ENCODE measurements around the gene CCSER1.

CCSER1 gene

GRCh38 chr4:90120037-90120436 is 7.2 kb upstream of the CCSER1 start:
- Mint-ChIP-seq H3K27ac (no peak overlapping the region), H3K4me1 (ENCODE audit: low read depth) (no peaks in the 10 kb centered on the region), H3K4me3 (no peak overlapping the region), H3K9me3 (no peaks in the 10 kb centered on the region), H3K27me3 (peaks cover 18% of the 10 kb centered on the region), H3K36me3 (ENCODE audit: low read depth) (no peaks in the 10 kb centered on the region)

GRCh38 chr4:90120815-90121214 is 6.4 kb upstream of the CCSER1 start:
- Mint-ChIP-seq H3K9me3 (no peaks in the 10 kb centered on the region), H3K4me1 (ENCODE audit: low read depth) (no peaks in the 10 kb centered on the region), H3K36me3 (ENCODE audit: low read depth) (no peaks in the 10 kb centered on the region), H3K27ac (no peak overlapping the region), H3K27me3 (peaks cover 25% of the 10 kb centered on the region), H3K4me3 (no peak overlapping the region)

GRCh38 chr4:90121676-90122354 is 5.4 kb upstream of the CCSER1 start:
- Mint-ChIP-seq H3K36me3 (ENCODE audit: low read depth) (no peaks in the 10 kb centered on the region), H3K4me1 (ENCODE audit: low read depth) (peaks cover 2% of the 10 kb centered on the region), H3K9me3 (no peaks in the 10 kb centered on the region), H3K4me3 (no peak overlapping the region), H3K27ac (no peak overlapping the region), H3K27me3 (peaks cover 35% of the 10 kb centered on the region)

DNA sequence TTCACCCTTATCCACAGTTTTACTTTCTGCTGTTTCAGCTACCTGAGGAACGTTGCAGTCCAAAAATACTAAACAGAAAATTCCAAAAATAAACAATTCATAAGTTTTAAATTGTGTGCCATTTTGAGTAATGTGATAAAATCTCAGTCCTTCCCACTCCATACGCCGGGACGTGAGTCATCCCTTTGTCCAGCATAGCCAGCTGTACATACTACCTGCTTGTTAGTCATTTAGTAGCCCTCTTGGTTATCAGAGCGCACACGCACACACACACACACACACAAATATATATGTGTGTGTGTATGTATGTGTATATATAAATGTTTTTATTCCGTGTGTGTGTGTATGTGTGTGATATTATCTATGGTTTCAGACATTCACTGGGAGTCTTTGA is 4.8 kb upstream of the CCSER1 start:
- Mint-ChIP-seq H3K4me1 (ENCODE audit: low read depth) (peaks cover 6% of the 10 kb centered on the region), H3K36me3 (ENCODE audit: low read depth) (no peaks in the 10 kb centered on the region), H3K9me3 (no peaks in the 10 kb centered on the region), H3K27me3 (peaks cover 40% of the 10 kb centered on the region), H3K27ac (no peak overlapping the region), H3K4me3 (no peak overlapping the region)

DNA sequence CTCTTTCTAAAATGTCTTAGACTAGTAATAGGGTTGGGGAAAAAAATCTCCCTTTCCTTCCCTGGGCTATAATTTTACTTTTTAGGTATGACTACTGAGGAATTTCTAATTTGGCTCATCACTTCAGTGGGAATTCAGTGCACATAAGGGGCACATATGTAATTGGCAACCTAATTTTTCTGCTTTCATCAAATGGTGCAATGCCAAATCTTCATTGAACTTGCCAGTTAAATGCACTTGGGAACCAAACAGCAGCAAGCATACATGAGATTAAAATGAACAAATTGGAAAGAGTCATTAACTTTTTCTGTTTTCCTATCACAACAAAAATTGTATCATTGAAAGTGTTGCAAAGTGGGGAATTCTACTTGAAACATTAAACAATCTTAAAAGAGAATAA is 2.9 kb upstream of the CCSER1 start:
- Mint-ChIP-seq H3K9me3 (no peaks in the 10 kb centered on the region), H3K27me3 (peaks cover 48% of the 10 kb centered on the region), H3K36me3 (ENCODE audit: low read depth) (no peaks in the 10 kb centered on the region), H3K4me1 (ENCODE audit: low read depth) (peaks cover 19% of the 10 kb centered on the region), H3K27ac (no peak overlapping the region), H3K4me3 (no peak overlapping the region)

GRCh38 chr4:90126805-90127204 is 389 bp upstream of the CCSER1 start:
- Mint-ChIP-seq H3K9me3 (no peaks in the 10 kb centered on the region), H3K4me1 (ENCODE audit: low read depth) (peaks cover 20% of the 10 kb centered on the region), H3K27me3 (peaks cover 56% of the 10 kb centered on the region), H3K36me3 (ENCODE audit: low read depth) (no peaks in the 10 kb centered on the region), H3K27ac (no peak overlapping the region), H3K4me3 (peak overlapping the region; percentile 59)

- Mint-ChIP-seq H3K9me3 (no peaks in the 10 kb centered on the region), H3K4me3 (peak overlapping the region; percentile 82), H3K27me3 (peaks cover 56% of the 10 kb centered on the region), H3K27ac (no peak overlapping the region), H3K4me1 (ENCODE audit: low read depth) (peaks cover 20% of the 10 kb centered on the region), H3K36me3 (ENCODE audit: low read depth) (no peaks in the 10 kb centered on the region)
These were observed 632 bp downstream of the CCSER1 start for GRCh38 chr4:90127706-90128345.

DNA sequence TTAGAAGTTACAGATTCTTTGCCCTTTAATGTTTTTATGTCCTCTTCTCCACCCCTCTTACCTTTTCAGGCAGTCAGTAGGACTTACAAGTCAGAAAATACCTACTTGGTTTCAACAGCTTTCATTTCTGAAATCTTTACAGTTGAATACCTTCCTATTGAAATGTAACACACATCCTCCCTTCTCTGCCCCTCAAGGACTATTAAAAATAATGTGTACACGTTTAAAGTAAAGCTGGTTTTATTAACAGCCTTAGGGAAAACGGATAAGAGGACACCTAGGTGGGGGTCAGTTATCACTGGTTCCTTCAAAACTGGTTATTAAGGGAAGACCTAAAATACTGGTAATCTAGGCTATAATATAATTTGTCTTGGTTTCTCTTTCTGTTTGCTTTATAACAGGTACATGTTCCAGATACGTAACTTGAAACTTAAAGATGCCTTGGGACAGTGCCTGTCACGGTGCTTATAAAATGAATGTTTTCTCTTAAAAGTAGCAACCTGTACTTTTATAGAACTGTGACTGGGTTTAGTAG is 1.8 kb downstream of the CCSER1 start:
- Mint-ChIP-seq H3K4me1 (ENCODE audit: low read depth) (peaks cover 20% of the 10 kb centered on the region), H3K27ac (peak overlapping the region; percentile 78), H3K36me3 (ENCODE audit: low read depth) (no peaks in the 10 kb centered on the region), H3K9me3 (no peaks in the 10 kb centered on the region), H3K4me3 (peak overlapping the region; percentile 74), H3K27me3 (peaks cover 48% of the 10 kb centered on the region)

GRCh38 chr4:90130076-90130475 is 2.9 kb downstream of the CCSER1 start:
- no peaks in the 10 kb centered on the region for H3K36me3 Mint-ChIP-seq (ENCODE audit: low read depth)
- H3K9me3 Mint-ChIP-seq = no peaks in the 10 kb centered on the region
- peaks cover 42% of the 10 kb centered on the region for H3K27me3 Mint-ChIP-seq
- H3K4me3 Mint-ChIP-seq = no peak overlapping the region
- H3K4me1 Mint-ChIP-seq (ENCODE audit: low read depth) = peaks cover 20% of the 10 kb centered on the region
- H3K27ac Mint-ChIP-seq = no peak overlapping the region

DNA sequence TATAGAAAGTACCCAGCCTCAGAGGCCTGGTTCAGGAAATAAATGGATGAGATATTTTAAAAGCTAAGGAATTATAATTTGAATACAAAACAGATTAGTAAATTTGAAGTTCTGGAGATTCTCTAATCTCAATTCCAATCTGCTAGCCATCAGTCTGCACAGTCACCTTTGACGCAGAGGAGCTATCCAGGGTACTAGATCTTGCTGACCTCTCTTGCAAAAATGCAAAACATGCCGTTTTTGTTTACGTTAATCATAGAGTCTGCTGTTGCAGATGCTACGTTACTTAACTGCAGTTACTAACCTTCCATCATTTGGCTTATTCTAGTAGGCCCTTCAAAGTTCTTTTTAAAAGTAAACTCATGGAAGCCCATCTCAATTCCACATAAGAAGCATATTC is 10.4 kb downstream of the CCSER1 start:
- H3K27ac Mint-ChIP-seq = no peak overlapping the region
- H3K4me1 Mint-ChIP-seq (ENCODE audit: low read depth) = no peaks in the 10 kb centered on the region
- no peak overlapping the region for H3K4me3 Mint-ChIP-seq
- H3K36me3 Mint-ChIP-seq (ENCODE audit: low read depth) = no peaks in the 10 kb centered on the region
- H3K9me3 Mint-ChIP-seq = no peaks in the 10 kb centered on the region
- H3K27me3 Mint-ChIP-seq = no peaks in the 10 kb centered on the region

DNA sequence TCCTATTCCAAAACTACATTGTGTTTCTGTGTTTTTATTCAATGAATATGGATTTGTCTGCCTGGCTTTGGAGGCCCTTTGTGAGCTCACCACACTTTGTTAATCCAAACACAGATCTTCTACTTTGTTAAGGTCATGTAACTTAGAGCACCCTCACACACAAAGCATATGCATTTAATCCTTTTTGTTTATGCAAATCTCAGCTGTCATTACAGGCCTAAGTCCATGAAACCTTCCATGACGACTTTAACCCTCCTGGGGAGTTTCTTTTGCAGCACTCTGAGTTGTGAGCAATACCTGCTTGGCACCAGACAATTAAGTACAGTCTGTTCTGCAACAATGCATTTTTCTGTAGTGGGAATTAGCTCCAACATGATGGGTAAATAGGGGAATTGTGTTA is 14.9 kb downstream of the CCSER1 start:
- no peak overlapping the region for H3K27ac Mint-ChIP-seq
- H3K4me3 Mint-ChIP-seq = no peak overlapping the region
- no peaks in the 10 kb centered on the region for H3K27me3 Mint-ChIP-seq
- H3K36me3 Mint-ChIP-seq (ENCODE audit: low read depth) = no peaks in the 10 kb centered on the region
- H3K4me1 Mint-ChIP-seq (ENCODE audit: low read depth) = no peaks in the 10 kb centered on the region
- H3K9me3 Mint-ChIP-seq = no peaks in the 10 kb centered on the region

GRCh38 chr4:90145319-90145718 is 18.1 kb downstream of the CCSER1 start:
- no peaks in the 10 kb centered on the region for H3K9me3 Mint-ChIP-seq
- no peaks in the 10 kb centered on the region for H3K4me1 Mint-ChIP-seq (ENCODE audit: low read depth)
- H3K4me3 Mint-ChIP-seq = no peak overlapping the region
- H3K36me3 Mint-ChIP-seq (ENCODE audit: low read depth) = no peaks in the 10 kb centered on the region
- no peaks in the 10 kb centered on the region for H3K27me3 Mint-ChIP-seq
- no peak overlapping the region for H3K27ac Mint-ChIP-seq

- Mint-ChIP-seq H3K9me3 (no peaks in the 10 kb centered on the region), H3K4me3 (no peak overlapping the region), H3K27ac (no peak overlapping the region)
These were observed 19.1 kb downstream of the CCSER1 start for GRCh38 chr4:90146306-90146705.

GRCh38 chr4:90148574-90149148 is 21.5 kb downstream of the CCSER1 start:
- H3K4me3 Mint-ChIP-seq = no peak overlapping the region
- H3K9me3 Mint-ChIP-seq = peaks cover 4% of the 10 kb centered on the region
- H3K27me3 Mint-ChIP-seq = no peaks in the 10 kb centered on the region
- no peaks in the 10 kb centered on the region for H3K4me1 Mint-ChIP-seq (ENCODE audit: low read depth)
- no peaks in the 10 kb centered on the region for H3K36me3 Mint-ChIP-seq (ENCODE audit: low read depth)
- H3K27ac Mint-ChIP-seq = no peak overlapping the region

More at GRCh38 chr4:90146306-90146705, 19.1 kb downstream of the CCSER1 start:
- no peaks in the 10 kb centered on the region for H3K4me1 Mint-ChIP-seq (ENCODE audit: low read depth)
- H3K27me3 Mint-ChIP-seq = no peaks in the 10 kb centered on the region
- H3K36me3 Mint-ChIP-seq (ENCODE audit: low read depth) = no peaks in the 10 kb centered on the region

- no peak overlapping the region for H3K27ac Mint-ChIP-seq
- H3K36me3 Mint-ChIP-seq (ENCODE audit: low read depth) = no peaks in the 10 kb centered on the region
- H3K9me3 Mint-ChIP-seq = peaks cover 4% of the 10 kb centered on the region
- no peak overlapping the region for H3K4me3 Mint-ChIP-seq
- no peaks in the 10 kb centered on the region for H3K27me3 Mint-ChIP-seq
- H3K4me1 Mint-ChIP-seq (ENCODE audit: low read depth) = no peaks in the 10 kb centered on the region
These were observed 24.8 kb downstream of the CCSER1 start for GRCh38 chr4:90152024-90152423.
